GM12864 (cell line): Measurements from ENCODE around the gene C22orf15.

Experiments
- DNase-seq: peaks from one replicate; pipeline ENCODE4 v3.0.0-alpha.2; 2011; ENCODE audit warnings: low read depth
- H3K4me3 ChIP-seq: 2 replicates; pipeline ENCODE4 v1.5.1; 2011; ENCODE audit warnings: mild to moderate bottlenecking, low read depth, low read length, control low read depth
- TF ChIP-seq, protein P1 (sequence below): IDR thresholded peaks from 2 replicates; pipeline ENCODE4 v1.5.1; 2011; ENCODE audit warnings: low read depth, mild to moderate bottlenecking, moderate library complexity, low read length, control low read depth, inconsistent platforms; ENCODE audit errors: missing control alignments

The C22orf15 gene

GRCh38 chr22:23751441-23751996, 11.3 kb upstream of the C22orf15 start:
- DNase-seq: no peak
- peak overlapping the region; percentile 62 for H3K4me3 ChIP-seq
- TF ChIP-seq, protein P1, sequence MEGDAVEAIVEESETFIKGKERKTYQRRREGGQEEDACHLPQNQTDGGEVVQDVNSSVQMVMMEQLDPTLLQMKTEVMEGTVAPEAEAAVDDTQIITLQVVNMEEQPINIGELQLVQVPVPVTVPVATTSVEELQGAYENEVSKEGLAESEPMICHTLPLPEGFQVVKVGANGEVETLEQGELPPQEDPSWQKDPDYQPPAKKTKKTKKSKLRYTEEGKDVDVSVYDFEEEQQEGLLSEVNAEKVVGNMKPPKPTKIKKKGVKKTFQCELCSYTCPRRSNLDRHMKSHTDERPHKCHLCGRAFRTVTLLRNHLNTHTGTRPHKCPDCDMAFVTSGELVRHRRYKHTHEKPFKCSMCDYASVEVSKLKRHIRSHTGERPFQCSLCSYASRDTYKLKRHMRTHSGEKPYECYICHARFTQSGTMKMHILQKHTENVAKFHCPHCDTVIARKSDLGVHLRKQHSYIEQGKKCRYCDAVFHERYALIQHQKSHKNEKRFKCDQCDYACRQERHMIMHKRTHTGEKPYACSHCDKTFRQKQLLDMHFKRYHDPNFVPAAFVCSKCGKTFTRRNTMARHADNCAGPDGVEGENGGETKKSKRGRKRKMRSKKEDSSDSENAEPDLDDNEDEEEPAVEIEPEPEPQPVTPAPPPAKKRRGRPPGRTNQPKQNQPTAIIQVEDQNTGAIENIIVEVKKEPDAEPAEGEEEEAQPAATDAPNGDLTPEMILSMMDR: no peak

DNA sequence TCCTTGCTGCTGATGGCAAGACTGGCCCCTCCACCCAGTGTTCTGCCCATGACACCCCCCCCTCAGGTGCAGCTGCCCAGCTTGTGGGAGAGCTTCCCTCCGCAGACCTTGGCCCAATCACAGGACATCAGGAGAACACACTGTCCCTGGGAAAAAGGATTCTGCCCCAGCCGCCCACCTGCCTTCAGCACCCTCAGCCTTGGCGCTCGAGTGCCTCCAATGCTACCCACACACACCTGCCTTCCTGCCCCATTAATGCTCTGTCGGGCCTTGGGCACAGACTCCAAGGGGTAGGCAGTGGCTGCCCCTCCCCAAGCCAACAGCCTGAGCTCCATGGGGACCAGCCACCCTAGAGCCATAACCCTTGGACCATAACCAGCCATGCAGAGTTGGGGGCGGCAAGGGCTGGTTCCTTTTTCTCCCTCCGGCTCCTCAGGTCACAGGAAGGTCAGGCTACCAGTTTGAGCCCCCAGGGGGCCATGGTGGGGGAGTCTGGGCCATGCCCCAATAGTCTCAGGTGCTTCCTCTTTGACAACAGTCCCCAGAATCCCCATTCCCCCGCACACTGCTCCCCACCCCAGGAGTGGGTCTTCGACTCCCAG, 10.6 kb upstream of the C22orf15 start:
- TF ChIP-seq, protein P1: no peak
- DNase-seq: peak; percentile 43
- peak overlapping the region; percentile 62 for H3K4me3 ChIP-seq

DNA sequence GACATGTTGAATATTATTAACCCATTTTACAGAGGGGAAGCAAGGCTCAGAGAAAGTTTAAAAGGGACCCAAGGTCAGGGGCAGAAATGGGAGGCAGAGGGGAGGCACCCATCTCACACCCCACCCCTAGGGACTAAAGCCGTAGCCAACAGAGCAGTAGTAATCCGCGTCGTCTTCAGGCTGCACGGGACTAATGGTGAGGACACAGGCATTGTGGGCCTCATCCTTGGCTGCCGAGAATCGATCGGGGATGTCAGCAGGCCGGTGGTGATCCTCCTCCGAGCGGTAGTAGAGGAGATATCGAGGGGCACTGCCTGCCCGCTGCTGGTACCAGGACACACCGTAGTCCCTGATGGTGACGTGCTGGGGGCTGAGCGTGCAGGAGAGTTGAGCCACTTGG, 10.0 kb upstream of the C22orf15 start:
- peak overlapping the region; percentile 33 for H3K4me3 ChIP-seq
- TF ChIP-seq, protein P1: no peak
- DNase-seq: no peak

- H3K4me3 ChIP-seq: peak overlapping the region; percentile 30
- no peak for DNase-seq
- TF ChIP-seq, protein P1: no peak
Observed at GRCh38 chr22:23753385-23753784, 9.4 kb upstream of the C22orf15 start.

GRCh38 chr22:23754220-23754919, 8.4 kb upstream of the C22orf15 start, which contains the start of gene VPREB3:
Gene VPREB3 (minus strand): TSS chr22:23754425. CDS start chr22:23754363, 62 bp downstream.
- DNase-seq: no peak
- TF ChIP-seq, protein P1: no peak
- H3K4me3 ChIP-seq: peak within 1 kb of the TSS; percentile 35

GRCh38 chr22:23754980-23755636, 7.7 kb upstream of the C22orf15 start:
- DNase-seq: no peak
- TF ChIP-seq, protein P1: no peak
- H3K4me3 ChIP-seq: no peak overlapping the region
